Prostate gland (tissue), 2 donors: ENCODE data around the gene NAA60.

Source experiments
- POLR2A ChIP-seq: fragments of 450-650 bp; IDR thresholded peaks from one replicate; pipeline ENCODE4 v1.6.1; 2016; ENCODE audit warnings: antibody characterized with exemption, mild to moderate bottlenecking
- TF ChIP-seq, protein P1 (sequence below), 4 experiments: fragments of 200-600 bp in 2 of 4; fragments of 450-650 bp in 2 of 4; sonication (generic) in 2 of 4; IDR thresholded peaks; 1 replicate in 3 of 4; 2 replicates in 1 of 4; pipeline ENCODE4 v1.5.1; 2016 to 2019; ENCODE audit warnings: antibody characterized with exemption in 4 of 4, mild to moderate bottlenecking in 2 of 4, moderate library complexity in 2 of 4

DNA sequence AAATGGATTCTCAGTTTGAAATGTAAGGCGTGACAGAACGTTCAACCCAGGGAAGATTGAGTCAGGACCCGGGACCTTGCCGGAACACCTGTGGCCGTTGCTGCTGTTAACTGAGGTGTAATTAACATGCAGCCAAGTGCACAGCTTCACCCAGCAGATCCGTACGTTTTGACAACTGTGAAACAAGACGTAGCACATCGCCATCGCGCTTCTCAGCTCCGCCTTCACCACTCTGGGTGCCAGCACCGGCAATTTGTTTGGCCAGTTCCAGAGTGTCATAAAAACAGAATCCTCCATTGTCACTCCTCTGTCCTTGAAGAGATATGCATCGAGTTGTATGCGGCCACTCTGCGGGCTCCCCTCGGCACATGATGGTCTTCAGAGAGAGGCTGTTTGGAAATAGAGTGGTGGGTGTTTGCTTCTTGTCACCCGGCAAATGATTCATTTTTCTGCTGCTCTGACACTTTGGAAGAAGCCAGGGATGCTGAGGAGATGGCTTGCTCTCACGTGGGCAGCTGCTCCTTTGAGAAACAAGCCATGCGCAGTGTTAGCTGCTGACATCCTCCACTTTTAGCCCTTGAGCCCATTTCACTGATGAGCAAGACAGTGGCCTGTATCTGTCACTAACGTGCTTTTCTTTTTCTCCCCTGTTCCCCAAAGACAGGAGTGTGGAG lies 22.6 kb downstream of the NAA60 start:
- TF ChIP-seq POLR2A: no peak
- TF ChIP-seq, protein P1, sequence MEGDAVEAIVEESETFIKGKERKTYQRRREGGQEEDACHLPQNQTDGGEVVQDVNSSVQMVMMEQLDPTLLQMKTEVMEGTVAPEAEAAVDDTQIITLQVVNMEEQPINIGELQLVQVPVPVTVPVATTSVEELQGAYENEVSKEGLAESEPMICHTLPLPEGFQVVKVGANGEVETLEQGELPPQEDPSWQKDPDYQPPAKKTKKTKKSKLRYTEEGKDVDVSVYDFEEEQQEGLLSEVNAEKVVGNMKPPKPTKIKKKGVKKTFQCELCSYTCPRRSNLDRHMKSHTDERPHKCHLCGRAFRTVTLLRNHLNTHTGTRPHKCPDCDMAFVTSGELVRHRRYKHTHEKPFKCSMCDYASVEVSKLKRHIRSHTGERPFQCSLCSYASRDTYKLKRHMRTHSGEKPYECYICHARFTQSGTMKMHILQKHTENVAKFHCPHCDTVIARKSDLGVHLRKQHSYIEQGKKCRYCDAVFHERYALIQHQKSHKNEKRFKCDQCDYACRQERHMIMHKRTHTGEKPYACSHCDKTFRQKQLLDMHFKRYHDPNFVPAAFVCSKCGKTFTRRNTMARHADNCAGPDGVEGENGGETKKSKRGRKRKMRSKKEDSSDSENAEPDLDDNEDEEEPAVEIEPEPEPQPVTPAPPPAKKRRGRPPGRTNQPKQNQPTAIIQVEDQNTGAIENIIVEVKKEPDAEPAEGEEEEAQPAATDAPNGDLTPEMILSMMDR (IDR thresholded peaks at IDR 0.05): no peak
